Naive B cell (primary cell): ENCODE data around the gene FBXL7. TPM values are rescaled to one million over a fixed set of nuclear protein-coding genes. Genes with fewer than 3 reads are reported as not detected.
A peak's percentile ranks its signal among the peaks of the same experiment; 100 is the strongest.

Experiments
- ATAC-seq, 2 donors: fragments of 150-1000 bp; cut with Tn5 transposase; 2 replicates each; pipeline ENCODE4 v1.10.0; 2021; ENCODE audit warnings: low read depth in 2 of 2, mild to moderate bottlenecking in 2 of 2, moderate library complexity in 2 of 2
- DNase-seq: peaks from one replicate; pipeline ENCODE4 v3.0.0; 2022
- H3K27ac Mint-ChIP-seq, 6 donors: one replicate each; pipeline ENCODE4 v1.8.0; 2020 to 2022; ENCODE audit warnings: mild to moderate bottlenecking in 6 of 6, mixed read lengths in 6 of 6, moderate library complexity in 5 of 6, inconsistent platforms in 2 of 6
- H3K27me3 Mint-ChIP-seq, 3 donors: one replicate each; pipeline ENCODE4 v1.8.0; 2021 to 2022; ENCODE audit warnings: mixed read lengths in 3 of 3, mild to moderate bottlenecking in 1 of 3
- H3K36me3 Mint-ChIP-seq, 2 donors: one replicate each; pipeline ENCODE4 v1.8.0; 2020 to 2022; ENCODE audit warnings: mixed read lengths in 2 of 2, inconsistent platforms in 1 of 2, mild to moderate bottlenecking in 1 of 2
- H3K4me1 Mint-ChIP-seq, 3 donors: one replicate each; pipeline ENCODE4 v1.8.0; 2020 to 2022; ENCODE audit warnings: mixed read lengths in 3 of 3, inconsistent platforms in 1 of 3, mild to moderate bottlenecking in 1 of 3, moderate library complexity in 1 of 3
- H3K4me3 Mint-ChIP-seq, 8 donors: one replicate each; pipeline ENCODE4 v1.8.0; 2020 to 2022; ENCODE audit warnings: mild to moderate bottlenecking in 8 of 8, mixed read lengths in 8 of 8, moderate library complexity in 8 of 8, inconsistent platforms in 2 of 8
- H3K9me3 Mint-ChIP-seq, 7 donors: one replicate each; pipeline ENCODE4 v1.8.0; 2020 to 2022; ENCODE audit warnings: mixed read lengths in 7 of 7, mild to moderate bottlenecking in 5 of 7, inconsistent platforms in 2 of 7, moderate library complexity in 1 of 7
- polyA plus RNA-seq, 6 donors: library from polyadenylated mRNA; unstranded; fragments of 300-500 nt; fragmentation: Illumina TruSeq; gene quantifications; one replicate each; pipeline ENCODE4 v1.2.3, GENCODE V29; 2021; ENCODE audit warnings: low read depth in 6 of 6

FBXL7 gene
- polyA plus RNA-seq, 6 donors from 2014 or later = not detected

GRCh38 chr5:15533129-15533893 lies 33.3 kb downstream of the FBXL7 start:
- H3K4me1 Mint-ChIP-seq = no peaks in the 10 kb centered on the region
- ATAC-seq (no peak), DNase-seq (no peak)
- H3K36me3 Mint-ChIP-seq = no peaks in the 10 kb centered on the region
- H3K27me3 Mint-ChIP-seq = no peaks in the 10 kb centered on the region
- no peak overlapping the region for H3K27ac Mint-ChIP-seq
- no peak overlapping the region for H3K4me3 Mint-ChIP-seq
- H3K9me3 Mint-ChIP-seq = peaks cover 2 to 24% (median 11%) of the 10 kb centered on the region in 7 donors

DNA sequence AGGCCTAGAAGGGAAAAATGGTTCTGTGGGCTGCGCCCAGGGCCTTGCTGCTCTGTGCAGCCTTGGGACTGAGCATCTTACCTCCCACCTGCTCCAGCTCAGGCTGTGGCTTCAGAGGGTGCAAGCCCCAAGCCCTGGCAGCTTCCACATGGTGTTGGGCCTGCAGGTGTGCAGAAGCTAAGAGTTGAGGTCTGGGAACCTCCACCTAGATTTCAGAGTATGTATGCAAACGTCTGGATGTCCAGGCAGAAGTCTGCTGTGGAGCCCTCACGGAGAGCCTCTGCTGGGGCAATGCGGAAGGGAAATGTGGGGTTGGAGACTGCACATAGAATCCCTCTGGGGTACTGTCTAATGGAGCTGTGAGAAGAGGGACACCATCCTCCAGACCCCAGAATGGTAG lies 36.0 kb downstream of the FBXL7 start:
- Mint-ChIP-seq H3K9me3 (peaks cover 2 to 24% (median 8%) of the 10 kb centered on the region in 7 donors), H3K4me1 (no peaks in the 10 kb centered on the region), H3K36me3 (no peaks in the 10 kb centered on the region), H3K27ac (no peak overlapping the region), H3K27me3 (no peaks in the 10 kb centered on the region), H3K4me3 (no peak overlapping the region)
- ATAC-seq (no peak), DNase-seq (no peak)

DNA sequence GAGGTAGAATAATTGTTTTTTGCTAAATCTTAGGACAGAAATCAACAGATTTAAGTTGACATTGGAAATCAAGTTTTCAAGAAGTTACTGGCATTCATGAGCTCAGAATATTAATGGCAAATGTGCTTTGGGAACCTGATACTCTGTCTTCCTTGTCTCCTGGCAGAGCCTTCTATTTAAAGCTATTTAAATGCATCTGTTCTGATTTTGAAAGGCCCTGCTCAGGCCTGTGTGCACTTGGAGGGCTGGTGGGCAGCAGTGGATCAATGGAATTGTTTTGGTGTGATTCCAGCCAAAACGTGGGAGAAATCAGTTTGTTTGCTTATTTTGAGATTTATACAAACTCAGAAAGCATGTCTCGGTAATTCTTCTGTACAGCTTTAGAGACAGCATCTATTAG lies 38.5 kb downstream of the FBXL7 start:
- Mint-ChIP-seq H3K27ac (no peak overlapping the region), H3K36me3 (no peaks in the 10 kb centered on the region), H3K4me1 (no peaks in the 10 kb centered on the region), H3K9me3 (peaks cover 2 to 18% (median 8%) of the 10 kb centered on the region in 7 donors), H3K4me3 (no peak overlapping the region), H3K27me3 (no peaks in the 10 kb centered on the region)
- DNase-seq (no peak), ATAC-seq (no peak)

GRCh38 chr5:15539951-15540350 lies 40.0 kb downstream of the FBXL7 start:
- Mint-ChIP-seq H3K4me1 (no peaks in the 10 kb centered on the region), H3K27me3 (no peaks in the 10 kb centered on the region), H3K36me3 (no peaks in the 10 kb centered on the region), H3K9me3 (peaks cover 0 to 17% (median 8%) of the 10 kb centered on the region in 7 donors), H3K27ac (no peak overlapping the region), H3K4me3 (no peak overlapping the region)
- DNase-seq (no peak), ATAC-seq (no peak)

DNA sequence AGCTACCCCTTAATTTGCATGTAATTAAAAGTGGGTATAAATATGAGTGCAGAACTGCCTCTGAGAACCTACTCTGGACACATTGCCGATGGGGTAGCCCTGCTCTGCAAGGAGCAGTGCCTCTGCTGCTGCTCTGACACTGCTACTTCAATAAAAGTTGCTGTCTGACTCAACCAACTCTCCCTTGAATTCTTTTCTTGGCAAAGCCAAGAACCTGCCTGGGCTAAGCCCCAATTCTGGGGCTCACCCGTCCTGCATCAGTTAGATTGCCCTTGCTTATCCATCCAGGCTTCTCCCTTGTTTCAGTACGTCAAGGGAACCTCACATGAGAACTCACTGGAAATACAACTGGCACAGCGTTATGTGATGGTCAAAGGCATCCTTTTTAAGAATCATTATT lies 44.1 kb downstream of the FBXL7 start:
- no peaks in the 10 kb centered on the region for H3K36me3 Mint-ChIP-seq
- H3K4me1 Mint-ChIP-seq = no peaks in the 10 kb centered on the region
- H3K9me3 Mint-ChIP-seq = peaks cover 0 to 6% (median 2%) of the 10 kb centered on the region in 7 donors
- ATAC-seq (no peak), DNase-seq (no peak)
- no peak overlapping the region for H3K4me3 Mint-ChIP-seq
- no peaks in the 10 kb centered on the region for H3K27me3 Mint-ChIP-seq
- peak overlapping the region in 1 of 6 donors; percentile 26 for H3K27ac Mint-ChIP-seq

DNA sequence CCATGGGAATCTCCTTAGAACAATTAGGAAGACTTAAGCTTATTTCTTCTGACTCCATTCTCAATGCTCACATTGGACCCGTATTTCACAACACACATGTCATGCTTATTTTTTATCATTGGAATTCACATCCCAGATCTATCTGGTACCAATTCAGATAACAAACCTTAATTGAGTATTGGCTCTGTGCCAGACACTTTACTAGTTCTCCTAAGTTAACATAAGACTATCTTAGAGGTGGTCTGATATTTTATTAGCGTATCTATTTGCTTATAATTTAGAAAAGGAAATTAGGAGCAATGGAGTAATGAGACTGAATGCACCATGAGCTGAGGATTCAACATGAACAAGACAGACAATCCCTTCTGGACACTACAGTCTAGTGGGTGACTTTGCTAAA lies 45.1 kb downstream of the FBXL7 start:
- DNase-seq (no peak), ATAC-seq (no peak)
- Mint-ChIP-seq H3K36me3 (no peaks in the 10 kb centered on the region), H3K27me3 (no peaks in the 10 kb centered on the region), H3K4me3 (no peak overlapping the region), H3K4me1 (no peaks in the 10 kb centered on the region), H3K9me3 (peaks cover 0 to 6% (median 3%) of the 10 kb centered on the region in 7 donors), H3K27ac (no peak overlapping the region)

GRCh38 chr5:15547261-15547839 lies 47.4 kb downstream of the FBXL7 start:
- ATAC-seq = no peak
- Mint-ChIP-seq H3K27me3 (no peaks in the 10 kb centered on the region), H3K4me3 (no peak overlapping the region), H3K4me1 (no peaks in the 10 kb centered on the region), H3K9me3 (peaks cover 0 to 9% (median 2%) of the 10 kb centered on the region in 7 donors), H3K27ac (no peak overlapping the region), H3K36me3 (no peaks in the 10 kb centered on the region)
- no peak for DNase-seq

DNA sequence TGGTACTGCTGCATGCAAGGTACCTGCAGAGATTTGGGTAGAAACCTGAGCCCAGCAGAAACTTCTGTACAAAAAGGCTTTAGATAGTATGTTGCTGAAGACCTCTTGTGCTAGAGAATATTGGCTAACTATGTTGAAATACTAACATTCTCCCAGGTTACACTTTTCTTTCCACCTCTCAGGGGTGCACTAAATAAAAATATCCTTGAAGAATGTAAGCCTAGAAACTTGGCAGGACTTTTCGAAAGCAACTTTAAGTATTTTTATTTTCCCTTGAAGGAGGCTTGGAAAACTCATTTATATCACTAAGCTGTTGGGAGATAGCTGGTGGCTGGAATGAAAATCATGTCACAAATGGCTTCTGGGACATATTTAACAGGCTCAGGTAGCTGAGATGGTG lies 50.0 kb downstream of the FBXL7 start:
- ATAC-seq (no peak), DNase-seq (no peak)
- no peaks in the 10 kb centered on the region for H3K4me1 Mint-ChIP-seq
- no peak overlapping the region for H3K27ac Mint-ChIP-seq
- no peak overlapping the region for H3K4me3 Mint-ChIP-seq
- H3K27me3 Mint-ChIP-seq = no peaks in the 10 kb centered on the region
- peaks cover 0 to 16% (median 5%) of the 10 kb centered on the region in 7 donors for H3K9me3 Mint-ChIP-seq
- H3K36me3 Mint-ChIP-seq = peaks cover 0 to 5% of the 10 kb centered on the region in 2 donors

GRCh38 chr5:15550502-15551112 lies 50.6 kb downstream of the FBXL7 start:
- Mint-ChIP-seq H3K36me3 (peaks cover 0 to 5% of the 10 kb centered on the region in 2 donors), H3K4me1 (no peaks in the 10 kb centered on the region), H3K4me3 (no peak overlapping the region), H3K27ac (no peak overlapping the region), H3K9me3 (peaks cover 0 to 16% (median 5%) of the 10 kb centered on the region in 7 donors), H3K27me3 (no peaks in the 10 kb centered on the region)
- ATAC-seq = no peak
- DNase-seq = no peak

DNA sequence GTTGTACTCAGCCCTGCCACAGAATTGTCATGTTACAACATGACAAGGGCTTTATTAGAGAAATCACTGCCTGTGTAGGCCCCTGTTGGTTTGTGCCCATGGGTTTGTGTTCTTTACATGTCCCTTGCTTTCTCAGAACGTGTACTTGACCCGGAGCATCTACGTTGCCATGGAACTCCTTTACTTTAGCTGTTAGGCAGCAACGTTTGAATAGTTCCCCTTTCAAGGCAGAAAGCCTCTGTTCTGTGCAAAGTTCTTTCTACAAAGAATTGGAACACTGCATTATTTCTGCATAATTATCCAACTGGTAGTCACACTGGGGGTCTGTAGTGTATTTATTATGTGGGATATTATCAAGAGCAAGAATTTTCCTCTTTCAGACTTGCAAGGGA lies 51.1 kb downstream of the FBXL7 start:
- no peaks in the 10 kb centered on the region for H3K4me1 Mint-ChIP-seq
- no peak for DNase-seq

GRCh38 chr5:15554542-15554941 lies 54.6 kb downstream of the FBXL7 start:
- peaks cover 0 to 13% (median 5%) of the 10 kb centered on the region in 7 donors for H3K9me3 Mint-ChIP-seq
- H3K36me3 Mint-ChIP-seq = peaks cover 0 to 5% of the 10 kb centered on the region in 2 donors
- DNase-seq = no peak
- no peaks in the 10 kb centered on the region for H3K4me1 Mint-ChIP-seq
- H3K4me3 Mint-ChIP-seq = no peak overlapping the region
- no peaks in the 10 kb centered on the region for H3K27me3 Mint-ChIP-seq
- ATAC-seq = no peak
- H3K27ac Mint-ChIP-seq = no peak overlapping the region

More for the DNA sequence above, 51.1 kb downstream of the FBXL7 start:
- H3K9me3 Mint-ChIP-seq = peaks cover 0 to 16% (median 5%) of the 10 kb centered on the region in 7 donors
- H3K27me3 Mint-ChIP-seq = no peaks in the 10 kb centered on the region
- no peak for ATAC-seq
- no peak overlapping the region for H3K4me3 Mint-ChIP-seq
- peaks cover 0 to 5% of the 10 kb centered on the region in 2 donors for H3K36me3 Mint-ChIP-seq
- no peak overlapping the region for H3K27ac Mint-ChIP-seq

DNA sequence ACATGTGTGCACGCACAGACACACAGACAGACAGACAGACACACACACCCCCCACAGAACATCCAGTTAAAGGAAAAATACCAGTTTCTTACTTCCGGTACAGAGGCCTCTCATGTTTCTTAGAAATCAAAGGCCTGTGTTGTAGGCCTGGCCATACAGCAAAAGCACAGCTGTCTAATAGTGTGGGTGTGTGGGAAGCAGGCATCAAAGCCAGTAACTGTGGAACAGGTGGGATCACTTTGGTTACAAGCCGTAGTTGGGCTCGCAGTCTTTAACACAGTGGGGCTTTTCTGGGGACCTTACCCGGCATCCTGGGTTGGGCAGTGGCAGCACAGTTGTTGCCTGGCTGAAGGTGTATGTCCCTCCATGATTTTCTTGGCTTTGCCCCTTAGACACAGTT lies 55.2 kb downstream of the FBXL7 start:
- Mint-ChIP-seq H3K9me3 (peaks cover 0 to 13% (median 5%) of the 10 kb centered on the region in 7 donors), H3K27ac (no peak overlapping the region), H3K27me3 (no peaks in the 10 kb centered on the region), H3K36me3 (peaks cover 0 to 5% of the 10 kb centered on the region in 2 donors), H3K4me3 (no peak overlapping the region), H3K4me1 (no peaks in the 10 kb centered on the region)
- no peak for DNase-seq
- no peak for ATAC-seq

- H3K36me3 Mint-ChIP-seq = peaks cover 0 to 1% of the 10 kb centered on the region in 2 donors
- DNase-seq (no peak), ATAC-seq (no peak)
- no peak overlapping the region for H3K4me3 Mint-ChIP-seq
- no peaks in the 10 kb centered on the region for H3K27me3 Mint-ChIP-seq
- H3K9me3 Mint-ChIP-seq = peaks cover 0 to 9% (median 4%) of the 10 kb centered on the region in 7 donors
- no peaks in the 10 kb centered on the region for H3K4me1 Mint-ChIP-seq
- H3K27ac Mint-ChIP-seq = no peak overlapping the region
Measured at GRCh38 chr5:15558240-15558639, 58.3 kb downstream of the FBXL7 start.

- ATAC-seq = no peak
- H3K36me3 Mint-ChIP-seq = no peaks in the 10 kb centered on the region
- H3K27me3 Mint-ChIP-seq = no peaks in the 10 kb centered on the region
- H3K4me1 Mint-ChIP-seq = no peaks in the 10 kb centered on the region
- no peak overlapping the region for H3K27ac Mint-ChIP-seq
- no peak for DNase-seq
- peaks cover 0 to 9% (median 3%) of the 10 kb centered on the region in 7 donors for H3K9me3 Mint-ChIP-seq
- no peak overlapping the region for H3K4me3 Mint-ChIP-seq
Measured at GRCh38 chr5:15558681-15559080, 58.7 kb downstream of the FBXL7 start.
